ENCODE measurements around the gene APH1B. TPM values are rescaled to one million over a fixed set of nuclear protein-coding genes. Genes with fewer than 3 reads are reported as not detected.

The APH1B gene
- total RNA-seq, 4 donors from 2014 or later = 4.6 to 8.1 (median 6.5) TPM

- H3K4me3 ChIP-seq (ENCODE audit: low read depth, poor library complexity, severe bottlenecking) = no peak overlapping the region
- intact Hi-C loops (cut with DNase I; ENCODE audit: low total_unique reads) = no loop called here
- DNase-seq (ENCODE audit: low spot score in 2 of 2) = no peak
- TF ChIP-seq POLR2A (IDR thresholded peaks at IDR 0.05) (no peak), CTCF (IDR thresholded peaks at IDR 0.05) (no peak)
Observed at GRCh38 chr15:63261311-63261710, 16.1 kb upstream of the APH1B start.

GRCh38 chr15:63263519-63263918 is 13.9 kb upstream of the APH1B start:
- no peak for DNase-seq (ENCODE audit: low spot score in 2 of 2)
- WGBS, 2 donors = 90 to 91% methylated on average over 6 of the region's 6 CpGs
- TF ChIP-seq CTCF (IDR thresholded peaks at IDR 0.05) (no peak), POLR2A (IDR thresholded peaks at IDR 0.05) (no peak)
- intact Hi-C loops (cut with DNase I; ENCODE audit: low total_unique reads) = no loop called here
- H3K4me3 ChIP-seq (ENCODE audit: low read depth, poor library complexity, severe bottlenecking) = no peak overlapping the region

- no peak overlapping the region for H3K4me3 ChIP-seq (ENCODE audit: low read depth, poor library complexity, severe bottlenecking)
- no peak for DNase-seq (ENCODE audit: low spot score in 2 of 2)
- 69 to 78% methylated on average over 1 of the region's 1 CpG for WGBS, 2 donors
- no peak for TF ChIP-seq POLR2A (IDR thresholded peaks at IDR 0.05)
- TF ChIP-seq CTCF (IDR thresholded peaks at IDR 0.05) = no peak
- intact Hi-C loops (cut with DNase I; ENCODE audit: low total_unique reads) = no loop called here
Observed at GRCh38 chr15:63264688-63265293, 12.6 kb upstream of the APH1B start.

GRCh38 chr15:63274427-63274826 is 3.0 kb upstream of the APH1B start:
- WGBS, 2 donors = 71 to 84% methylated on average over 3 of the region's 3 CpGs
- H3K4me3 ChIP-seq (ENCODE audit: low read depth, poor library complexity, severe bottlenecking) = no peak overlapping the region
- intact Hi-C loops (cut with DNase I; ENCODE audit: low total_unique reads) = no loop called here
- TF ChIP-seq POLR2A (IDR thresholded peaks at IDR 0.05) (no peak), CTCF (IDR thresholded peaks at IDR 0.05) (no peak)
- DNase-seq (ENCODE audit: low spot score in 2 of 2) = no peak

- 13 to 16% methylated on average over 11 of the region's 11 CpGs for WGBS, 2 donors
- TF ChIP-seq CTCF (IDR thresholded peaks at IDR 0.05) = no peak
- no peak for TF ChIP-seq POLR2A (IDR thresholded peaks at IDR 0.05)
- H3K4me3 ChIP-seq (ENCODE audit: low read depth, poor library complexity, severe bottlenecking) = peak overlapping the region; percentile 36
- no peak for DNase-seq (ENCODE audit: low spot score in 2 of 2)
- intact Hi-C loops (cut with DNase I; ENCODE audit: low total_unique reads) = no loop called here
Observed at GRCh38 chr15:63276342-63277037, 915 bp upstream of the APH1B start.
